Ammon's horn (tissue), 1 donor: ENCODE data around the gene TMEM114.
A peak's percentile ranks its signal among the peaks of the same experiment; 100 is the strongest.

Experiments
- DNase-seq: peaks from one replicate; pipeline ENCODE4 v3.0.0-alpha.2; 2016; ENCODE audit warnings: low spot score

TMEM114 gene

GRCh38 chr16:8611886-8612600 is 21.7 kb upstream of the TMEM114 start:
- DNase-seq = no peak

- no peak for DNase-seq
Measured at GRCh38 chr16:8611122-8611521, 20.8 kb upstream of the TMEM114 start.

GRCh38 chr16:8607214-8607613 is 16.9 kb upstream of the TMEM114 start:
- DNase-seq = no peak

GRCh38 chr16:8605554-8605953 is 15.2 kb upstream of the TMEM114 start:
- no peak for DNase-seq

- no peak for DNase-seq
Measured at GRCh38 chr16:8600144-8600775, 9.9 kb upstream of the TMEM114 start.

GRCh38 chr16:8596581-8596980 is 6.3 kb upstream of the TMEM114 start:
- no peak for DNase-seq

GRCh38 chr16:8595783-8596182 is 5.5 kb upstream of the TMEM114 start:
- DNase-seq = no peak

- DNase-seq = no peak
Measured at GRCh38 chr16:8594149-8594666, 3.9 kb upstream of the TMEM114 start.

GRCh38 chr16:8591451-8591850 is 1.1 kb upstream of the TMEM114 start:
- no peak for DNase-seq

- no peak for DNase-seq
Measured at GRCh38 chr16:8590811-8591210, 500 bp upstream of the TMEM114 start.

GRCh38 chr16:8589057-8589899 is 1.0 kb downstream of the TMEM114 start:
- no peak for DNase-seq

- DNase-seq = no peak
Measured at GRCh38 chr16:8588682-8589056, 1.6 kb downstream of the TMEM114 start.

GRCh38 chr16:8587065-8587464 is 3.2 kb downstream of the TMEM114 start:
- no peak for DNase-seq

- DNase-seq = no peak
Measured at GRCh38 chr16:8585857-8586256, 4.5 kb downstream of the TMEM114 start.

- no peak for DNase-seq
Measured at GRCh38 chr16:8585041-8585440, 5.3 kb downstream of the TMEM114 start.

GRCh38 chr16:8583732-8584131 is 6.6 kb downstream of the TMEM114 start:
- DNase-seq = no peak

- no peak for DNase-seq
Measured at GRCh38 chr16:8583199-8583598, 7.1 kb downstream of the TMEM114 start.

- peak; percentile 40 for DNase-seq
Measured at GRCh38 chr16:8581831-8582580, 8.3 kb downstream of the TMEM114 start.

- DNase-seq = no peak
Measured at GRCh38 chr16:8579559-8579958, 10.8 kb downstream of the TMEM114 start.

GRCh38 chr16:8577678-8578304 is 12.5 kb downstream of the TMEM114 start:
- no peak for DNase-seq
